ENCODE measurements around the gene MBNL1.
"Not testable (repeated sequence)": the region's sequence is repeated elsewhere in the genome, so short reads cannot be mapped to it uniquely, and the experiment has no call there.

The MBNL1 gene

DNA sequence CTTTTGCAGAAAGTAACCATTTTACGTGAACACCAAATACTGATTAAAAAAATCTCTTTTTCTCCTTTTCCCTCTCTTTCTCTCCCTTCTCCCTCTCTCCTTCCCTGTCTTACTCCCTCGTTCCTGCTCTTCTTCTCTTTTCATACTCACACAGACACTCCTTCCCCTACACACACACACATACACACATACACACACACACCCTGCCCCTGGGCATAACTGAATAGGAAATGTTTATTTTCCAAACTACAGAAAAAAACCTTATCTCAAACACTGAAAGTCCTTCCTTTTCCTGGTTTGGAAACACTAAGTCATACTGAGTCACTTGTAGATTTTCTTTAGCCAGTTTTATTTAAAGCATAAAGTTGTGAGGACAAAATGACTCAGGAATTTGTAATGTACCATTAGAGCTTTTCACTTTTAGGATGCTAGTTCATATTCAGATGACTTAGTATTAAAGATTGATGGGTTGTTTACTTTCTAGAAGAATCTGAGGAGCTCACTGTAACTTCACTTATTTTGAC lies 62.4 kb downstream of the MBNL1 start:
- no peak overlapping the region for H3K4me3 ChIP-seq (ENCODE audit: low read depth, low read length)
- DNase-seq (ENCODE audit: low read depth): no peak

DNA sequence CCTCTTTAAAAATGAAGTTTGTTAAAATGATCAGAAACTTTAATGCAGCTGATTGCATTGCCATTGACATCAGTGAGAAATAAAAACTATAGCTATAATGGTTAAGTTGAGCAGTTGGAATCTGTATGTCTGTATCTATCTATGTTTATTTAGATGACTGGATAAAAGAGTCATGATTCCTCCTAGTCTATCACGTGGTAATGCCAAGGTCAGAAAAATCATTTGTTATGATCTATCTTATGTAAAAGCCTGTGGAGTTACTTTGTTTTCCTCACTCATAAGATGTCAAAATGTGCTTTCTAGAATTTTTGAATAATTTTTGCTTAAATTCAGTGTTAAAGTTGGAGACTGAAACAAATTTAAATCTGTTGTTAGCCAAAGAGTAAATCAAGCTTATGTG lies 63.3 kb downstream of the MBNL1 start:
- H3K4me3 ChIP-seq (ENCODE audit: low read depth, low read length): no peak overlapping the region
- DNase-seq (ENCODE audit: low read depth): no peak

- no peak for DNase-seq (ENCODE audit: low read depth)
- no peak overlapping the region for H3K4me3 ChIP-seq (ENCODE audit: low read depth, low read length)
Observed at GRCh38 chr3:152333928-152334327, 65.2 kb downstream of the MBNL1 start.

GRCh38 chr3:152334761-152335160 lies 66.0 kb downstream of the MBNL1 start:
- H3K4me3 ChIP-seq (ENCODE audit: low read depth, low read length): no peak overlapping the region

DNA sequence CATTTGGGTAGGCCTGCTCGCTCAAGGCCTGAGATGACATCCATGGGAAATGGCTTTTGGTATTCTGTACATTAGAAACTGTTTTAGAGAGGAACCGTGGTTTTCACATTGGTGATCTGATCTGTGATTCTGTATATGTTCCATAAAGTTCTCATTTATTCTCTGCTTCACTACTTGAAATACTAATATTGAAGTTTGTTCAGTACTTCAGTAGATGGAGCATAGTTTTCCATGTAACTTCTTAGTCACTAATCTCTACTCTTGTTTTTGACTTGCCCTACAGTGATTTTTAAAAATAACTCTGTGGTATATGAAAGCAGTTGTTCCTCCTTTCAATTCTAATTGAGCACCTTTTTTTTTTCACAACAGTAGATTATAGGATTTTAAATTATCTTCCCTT lies 66.5 kb downstream of the MBNL1 start:
- no peak for DNase-seq (ENCODE audit: low read depth)
- H3K4me3 ChIP-seq (ENCODE audit: low read depth, low read length): no peak overlapping the region

More at GRCh38 chr3:152334761-152335160, 66.0 kb downstream of the MBNL1 start:
- DNase-seq (ENCODE audit: low read depth): no peak

DNA sequence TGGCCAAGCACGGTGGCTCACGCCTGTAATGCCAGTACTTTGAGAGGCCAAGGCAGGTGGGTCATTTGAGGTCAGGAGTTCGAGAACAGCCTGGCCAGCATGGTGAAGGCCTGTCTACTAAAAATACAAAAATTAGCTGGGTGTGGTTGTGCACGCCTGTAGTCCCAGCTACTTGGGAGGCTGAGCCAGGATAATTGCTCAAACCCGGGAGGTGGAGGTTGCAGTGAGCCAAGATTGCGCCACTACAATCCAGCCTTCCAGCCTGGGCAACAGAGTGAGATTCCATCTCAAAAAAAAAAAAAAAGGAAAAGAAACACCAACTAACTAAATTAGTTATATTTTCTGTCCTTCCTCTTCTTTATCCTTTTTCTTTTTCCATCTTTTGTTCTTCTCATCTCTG lies 68.6 kb downstream of the MBNL1 start:
- not testable (repeated sequence) for DNase-seq (ENCODE audit: low read depth); H3K4me3 ChIP-seq (ENCODE audit: low read depth, low read length)

DNA sequence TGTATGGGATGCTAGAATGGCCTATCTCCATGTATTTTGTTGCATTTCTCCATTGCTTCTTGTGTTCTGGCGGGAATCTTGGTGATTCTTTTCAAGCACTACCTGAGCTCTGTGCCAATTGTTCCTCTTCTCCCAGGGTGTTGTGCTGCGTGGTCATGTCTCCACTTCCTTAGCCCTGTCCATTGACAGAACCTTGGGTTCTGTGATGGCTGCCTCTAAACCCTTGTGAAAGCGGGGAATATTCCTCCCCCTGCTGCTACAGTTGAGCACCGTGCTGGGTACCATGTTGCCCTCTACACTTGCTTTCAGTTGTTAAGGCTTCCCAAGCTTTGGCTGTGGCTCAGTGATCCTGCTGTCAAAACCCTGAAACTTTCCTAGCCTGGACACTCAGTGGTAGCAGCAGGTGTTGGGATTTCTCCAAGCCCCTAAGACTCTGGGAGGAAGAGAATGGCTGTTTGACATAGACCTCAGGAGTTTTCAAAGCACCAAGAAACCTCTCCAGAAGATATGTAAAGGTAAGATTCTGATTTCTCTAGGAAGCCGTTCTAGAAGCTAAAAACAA lies 69.5 kb downstream of the MBNL1 start:
- no peak for DNase-seq (ENCODE audit: low read depth)
- H3K4me3 ChIP-seq (ENCODE audit: low read depth, low read length): no peak overlapping the region

DNA sequence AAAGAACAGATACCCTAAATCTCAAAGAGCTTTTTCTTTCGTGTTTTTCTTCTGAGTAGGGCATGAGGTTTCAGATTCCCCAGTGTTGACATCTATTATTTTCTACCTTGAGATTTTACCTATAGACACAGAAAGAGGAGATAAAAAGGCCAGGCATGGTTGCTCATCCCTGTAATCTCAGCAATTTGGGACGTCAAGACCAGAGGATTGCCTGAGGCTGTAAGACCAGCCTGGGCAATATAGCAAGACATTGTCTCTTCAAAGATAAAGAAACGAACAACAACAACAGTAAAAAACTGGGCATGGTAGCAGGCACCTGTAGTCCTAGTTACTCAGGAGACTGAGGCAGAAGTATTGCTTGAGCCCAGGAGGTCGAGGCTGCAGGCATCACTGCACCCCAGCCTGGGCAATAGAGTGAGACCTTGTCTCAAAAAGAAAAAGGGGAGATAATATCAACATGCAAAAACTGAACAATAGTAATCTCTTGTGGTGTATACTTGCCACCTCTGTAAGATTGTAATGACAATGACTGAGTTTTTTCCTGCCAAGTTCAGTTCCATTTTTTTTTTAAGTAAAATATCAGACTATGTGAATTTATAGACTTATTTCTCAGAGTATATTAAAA lies 71.3 kb downstream of the MBNL1 start:
- no peak overlapping the region for H3K4me3 ChIP-seq (ENCODE audit: low read depth, low read length)
- DNase-seq (ENCODE audit: low read depth): no peak

DNA sequence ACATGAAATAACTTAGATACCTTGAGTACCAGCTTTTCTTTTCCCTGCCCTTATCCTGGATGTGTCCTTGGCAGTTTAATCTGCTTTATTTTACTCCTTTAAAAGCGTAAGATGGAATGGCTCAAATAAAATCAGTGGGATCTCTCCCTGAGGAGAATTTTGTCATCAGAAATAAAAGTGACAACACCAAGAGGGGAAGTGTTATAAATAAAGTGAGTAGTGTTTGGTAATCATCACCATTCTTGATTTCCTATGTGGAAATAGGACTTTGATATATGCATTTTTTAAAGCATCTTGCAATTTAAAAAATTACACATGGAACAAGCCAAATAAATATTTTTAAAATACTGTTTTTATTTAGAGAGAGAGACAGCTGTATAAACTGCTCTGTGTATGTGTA lies 76.5 kb downstream of the MBNL1 start:
- DNase-seq (ENCODE audit: low read depth): no peak
- no peak overlapping the region for H3K4me3 ChIP-seq (ENCODE audit: low read depth, low read length)

DNA sequence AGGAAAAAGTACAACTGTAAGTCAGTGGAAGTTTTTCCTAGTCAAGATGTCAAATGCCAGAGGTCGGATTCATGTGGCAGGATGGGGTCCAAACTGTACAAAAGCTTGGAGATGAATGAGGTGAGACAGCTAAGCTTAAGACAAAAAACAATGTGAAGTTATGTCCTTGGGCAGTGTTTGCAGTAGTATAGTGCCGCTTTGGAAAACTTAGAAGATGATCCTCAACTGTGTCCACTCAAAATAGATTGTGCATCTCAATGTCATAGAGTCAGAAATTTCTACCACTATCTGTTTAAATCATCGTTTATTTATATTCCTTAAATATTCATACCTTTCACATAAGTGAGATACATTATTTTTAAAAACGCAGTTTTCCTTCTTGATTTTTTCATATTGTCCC lies 77.3 kb downstream of the MBNL1 start:
- no peak for DNase-seq (ENCODE audit: low read depth)
- H3K4me3 ChIP-seq (ENCODE audit: low read depth, low read length): no peak overlapping the region

DNA sequence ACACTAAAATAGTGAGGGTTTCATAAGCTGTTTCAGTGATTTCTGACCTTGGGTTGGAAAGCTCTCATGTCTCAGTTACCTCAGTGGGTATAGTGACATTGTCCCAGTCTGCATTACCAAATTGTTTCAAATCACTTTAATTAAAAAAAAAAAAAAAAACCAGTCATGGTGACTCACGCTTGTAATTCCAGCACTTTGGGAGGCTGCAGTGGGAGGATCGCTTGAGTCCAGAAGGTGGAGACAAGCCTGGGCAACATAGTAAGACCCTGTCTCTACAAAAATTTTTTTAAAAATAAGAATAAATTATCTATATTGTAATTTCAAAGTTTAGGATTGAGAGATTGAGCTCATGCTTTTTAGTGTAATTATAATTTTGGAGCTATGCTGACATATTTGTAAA lies 78.0 kb downstream of the MBNL1 start:
- no peak for DNase-seq (ENCODE audit: low read depth)
- H3K4me3 ChIP-seq (ENCODE audit: low read depth, low read length): no peak overlapping the region

- DNase-seq (ENCODE audit: low read depth): no peak
- no peak overlapping the region for H3K4me3 ChIP-seq (ENCODE audit: low read depth, low read length)
Observed at GRCh38 chr3:152348436-152349177, 79.9 kb downstream of the MBNL1 start.

GRCh38 chr3:152349392-152349791 lies 80.7 kb downstream of the MBNL1 start:
- DNase-seq (ENCODE audit: low read depth): no peak
- H3K4me3 ChIP-seq (ENCODE audit: low read depth, low read length): no peak overlapping the region

GRCh38 chr3:152350139-152350538 lies 81.4 kb downstream of the MBNL1 start:
- no peak for DNase-seq (ENCODE audit: low read depth)
- no peak overlapping the region for H3K4me3 ChIP-seq (ENCODE audit: low read depth, low read length)

DNA sequence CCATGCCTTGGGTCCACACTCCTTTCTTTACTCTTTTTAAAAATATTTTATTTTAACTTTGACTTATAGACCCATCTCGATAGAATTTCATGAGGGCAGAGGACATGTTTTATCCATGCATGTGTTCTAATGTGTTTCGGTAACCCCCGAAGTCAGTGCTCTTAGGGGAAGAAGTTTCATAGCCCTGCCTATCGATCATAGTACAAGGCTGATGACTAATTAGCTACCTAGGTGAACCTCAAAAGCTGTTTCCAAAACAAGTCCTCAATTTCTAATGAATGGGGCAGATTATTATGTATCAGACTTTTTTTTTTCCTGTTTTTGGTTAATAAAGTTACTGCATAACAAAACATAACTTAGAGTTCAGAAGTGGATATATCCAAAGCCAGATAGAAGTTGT lies 82.0 kb downstream of the MBNL1 start:
- no peak overlapping the region for H3K4me3 ChIP-seq (ENCODE audit: low read depth, low read length)
- DNase-seq (ENCODE audit: low read depth): no peak

DNA sequence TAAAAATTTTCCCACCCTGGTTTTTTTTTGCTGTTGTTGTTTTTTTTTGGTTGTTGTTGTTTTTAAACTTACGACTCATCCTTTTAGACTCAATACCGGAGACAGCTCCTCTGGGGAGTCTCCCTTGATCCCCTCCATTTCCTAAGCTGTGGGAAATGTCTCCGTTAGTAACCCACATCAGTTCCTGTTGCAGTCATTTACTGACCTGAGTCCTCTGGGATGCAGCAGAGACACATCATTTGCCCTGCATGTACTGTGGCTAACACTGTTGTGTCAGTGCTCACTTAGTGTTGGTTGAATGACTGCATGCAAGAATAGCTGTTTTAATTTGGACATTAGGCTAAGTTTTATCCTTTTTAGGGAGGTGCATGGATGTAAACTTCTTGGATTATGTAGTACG lies 83.8 kb downstream of the MBNL1 start:
- DNase-seq (ENCODE audit: low read depth): no peak
- no peak overlapping the region for H3K4me3 ChIP-seq (ENCODE audit: low read depth, low read length)

DNA sequence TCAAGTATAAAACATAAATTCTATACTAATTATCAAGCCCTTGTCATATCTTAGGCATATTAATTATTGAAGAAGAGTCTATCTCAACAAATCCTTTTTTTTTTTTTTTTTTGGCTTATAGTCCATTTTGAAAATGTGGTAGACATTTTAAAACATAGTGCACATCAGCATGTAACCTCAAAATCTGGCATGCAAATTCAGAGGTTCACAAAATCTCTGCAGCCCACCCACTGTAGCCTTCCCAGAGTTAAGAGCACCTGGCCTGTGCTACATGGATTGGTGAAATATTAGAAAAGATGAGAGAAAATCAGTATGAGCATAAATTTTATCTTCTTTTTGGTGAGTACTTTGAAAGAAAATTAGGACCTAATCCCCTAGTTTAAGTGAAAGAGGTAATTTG lies 84.8 kb downstream of the MBNL1 start:
- H3K4me3 ChIP-seq (ENCODE audit: low read depth, low read length): no peak overlapping the region

DNA sequence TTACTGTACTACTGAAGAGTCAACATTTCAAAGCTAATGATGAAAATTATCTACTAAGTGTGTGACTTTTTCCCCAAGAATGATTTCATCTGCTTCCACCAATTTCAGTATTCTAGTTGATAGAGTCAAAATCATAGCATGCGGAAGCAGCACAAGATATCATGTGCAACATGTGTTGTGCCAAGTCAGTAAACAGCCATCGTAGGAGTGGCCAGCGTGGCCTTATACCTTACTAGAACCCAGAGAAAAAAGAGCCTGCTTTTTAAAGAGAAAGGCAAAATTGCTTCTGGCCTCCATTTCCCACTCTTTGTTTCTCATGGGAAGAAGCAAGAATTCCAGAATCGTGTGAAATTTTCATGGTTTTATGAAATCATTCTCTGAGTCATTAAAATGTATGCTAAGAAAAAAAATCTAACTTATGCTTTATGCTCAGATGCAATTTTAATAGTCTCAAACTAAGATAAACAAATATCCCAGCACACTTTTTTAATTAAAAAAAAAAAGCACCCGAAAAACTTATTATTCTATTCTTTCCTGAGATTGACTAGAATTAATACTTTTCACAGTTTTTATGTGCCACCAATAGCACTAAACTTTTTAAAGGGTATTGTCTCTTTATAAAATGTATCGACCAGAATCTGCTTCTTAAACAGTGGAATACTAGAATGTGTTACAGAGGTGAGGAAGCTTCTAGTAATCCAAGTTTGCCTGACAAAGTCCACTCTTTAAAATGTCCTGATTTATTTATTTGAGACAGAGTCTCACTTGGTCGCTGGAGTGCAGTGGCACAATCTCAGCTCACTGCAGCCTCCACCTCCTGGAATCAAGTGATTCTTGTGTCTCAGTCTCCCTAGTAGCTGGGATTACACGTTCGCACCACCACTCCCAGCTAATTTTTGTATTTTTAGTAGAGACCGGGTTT lies 87.3 kb downstream of the MBNL1 start:
- no peak for DNase-seq (ENCODE audit: low read depth)
- H3K4me3 ChIP-seq (ENCODE audit: low read depth, low read length): no peak overlapping the region

More for the DNA sequence above, 84.8 kb downstream of the MBNL1 start:
- DNase-seq (ENCODE audit: low read depth): no peak

DNA sequence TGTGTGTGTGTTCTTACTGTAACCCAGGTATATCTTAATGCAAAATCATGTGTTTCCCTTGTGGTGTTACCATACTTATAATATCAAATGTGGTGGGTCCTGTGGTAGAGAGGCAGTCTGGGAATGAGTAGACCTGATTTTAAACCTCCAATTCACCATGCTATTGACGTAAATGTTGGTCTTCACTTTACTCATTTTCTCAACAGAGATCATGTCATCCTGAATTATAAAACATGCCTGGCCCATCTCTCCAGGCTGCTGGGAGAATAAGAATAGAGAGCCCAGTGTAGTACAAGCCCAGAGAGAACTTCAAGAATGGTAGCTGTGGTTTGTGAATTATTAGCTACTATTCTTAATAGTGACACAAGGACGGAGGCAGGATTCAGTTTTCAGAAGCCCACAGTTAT lies 88.1 kb downstream of the MBNL1 start:
- DNase-seq (ENCODE audit: low read depth): no peak

DNA sequence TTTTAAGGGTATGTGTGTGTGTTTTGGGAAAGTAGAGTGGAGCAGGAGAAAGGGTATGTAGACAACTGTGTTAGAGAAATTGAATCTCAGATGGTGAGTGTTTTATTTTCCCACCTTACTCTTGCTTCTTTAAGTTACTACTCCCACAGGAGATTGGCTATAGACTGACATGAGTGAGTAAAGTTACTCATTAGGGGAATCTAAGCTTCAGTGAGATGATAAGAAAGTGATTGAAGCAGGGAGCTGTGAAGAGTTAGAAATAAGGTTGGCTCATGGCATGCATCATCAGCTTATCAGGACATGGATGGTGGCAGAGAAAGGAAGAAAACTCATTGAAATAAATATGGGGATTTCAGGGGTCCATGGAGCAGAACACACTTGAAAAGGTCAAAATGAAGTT lies 88.9 kb downstream of the MBNL1 start:
- no peak for DNase-seq (ENCODE audit: low read depth)
- no peak overlapping the region for H3K4me3 ChIP-seq (ENCODE audit: low read depth, low read length)

More for the DNA sequence above, 88.1 kb downstream of the MBNL1 start:
- no peak overlapping the region for H3K4me3 ChIP-seq (ENCODE audit: low read depth, low read length)

All from skeletal muscle cell (primary cell).